PFSK-1 (cell line): Measurements from ENCODE around the gene SERPINB13.

ENCODE experiments used
- POLR2AphosphoS5 ChIP-seq: IDR thresholded peaks from 2 replicates; pipeline ENCODE4 v1.6.1; 2012; ENCODE audit warnings: low read depth, mild to moderate bottlenecking, control low read depth, low read length, moderate library complexity
- SIN3A ChIP-seq: IDR thresholded peaks from 2 replicates; pipeline ENCODE4 v1.6.1; 2012; ENCODE audit warnings: mild to moderate bottlenecking, low read length, moderate library complexity, borderline replicate concordance; ENCODE audit not compliant: insufficient read depth
- TF ChIP-seq, protein P1 (sequence below), 2 experiments: IDR thresholded peaks; 2 replicates each; pipeline versions ENCODE4 v1.6.1 to v1.8.0; 2011 to 2012; ENCODE audit warnings: low read depth in 2 of 2, low read length in 2 of 2, control low read depth in 1 of 2, inconsistent platforms in 1 of 2, mild to moderate bottlenecking in 1 of 2, moderate library complexity in 1 of 2; ENCODE audit not compliant: insufficient read depth in 1 of 2

DNA sequence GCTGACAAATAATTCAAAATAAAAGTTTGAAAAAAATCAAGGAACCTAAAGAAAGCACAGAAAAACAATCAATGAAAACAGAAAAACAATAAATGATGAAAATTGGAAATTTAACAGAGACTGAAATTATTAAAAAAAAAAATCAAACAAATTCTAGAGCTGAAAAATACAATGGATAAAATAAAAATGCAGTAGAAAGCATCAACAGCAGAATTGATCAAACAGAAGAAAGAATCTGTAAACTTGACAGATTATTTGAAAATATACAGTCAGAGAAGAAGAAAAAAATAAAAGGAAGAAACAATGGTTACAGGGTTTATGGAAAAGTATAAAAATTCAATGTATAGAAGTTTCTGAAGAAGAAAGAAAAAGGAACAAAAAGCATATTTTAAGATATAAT is 40.7 kb downstream of the SERPINB13 start:
- no peak for TF ChIP-seq POLR2AphosphoS5
- TF ChIP-seq, protein P1, sequence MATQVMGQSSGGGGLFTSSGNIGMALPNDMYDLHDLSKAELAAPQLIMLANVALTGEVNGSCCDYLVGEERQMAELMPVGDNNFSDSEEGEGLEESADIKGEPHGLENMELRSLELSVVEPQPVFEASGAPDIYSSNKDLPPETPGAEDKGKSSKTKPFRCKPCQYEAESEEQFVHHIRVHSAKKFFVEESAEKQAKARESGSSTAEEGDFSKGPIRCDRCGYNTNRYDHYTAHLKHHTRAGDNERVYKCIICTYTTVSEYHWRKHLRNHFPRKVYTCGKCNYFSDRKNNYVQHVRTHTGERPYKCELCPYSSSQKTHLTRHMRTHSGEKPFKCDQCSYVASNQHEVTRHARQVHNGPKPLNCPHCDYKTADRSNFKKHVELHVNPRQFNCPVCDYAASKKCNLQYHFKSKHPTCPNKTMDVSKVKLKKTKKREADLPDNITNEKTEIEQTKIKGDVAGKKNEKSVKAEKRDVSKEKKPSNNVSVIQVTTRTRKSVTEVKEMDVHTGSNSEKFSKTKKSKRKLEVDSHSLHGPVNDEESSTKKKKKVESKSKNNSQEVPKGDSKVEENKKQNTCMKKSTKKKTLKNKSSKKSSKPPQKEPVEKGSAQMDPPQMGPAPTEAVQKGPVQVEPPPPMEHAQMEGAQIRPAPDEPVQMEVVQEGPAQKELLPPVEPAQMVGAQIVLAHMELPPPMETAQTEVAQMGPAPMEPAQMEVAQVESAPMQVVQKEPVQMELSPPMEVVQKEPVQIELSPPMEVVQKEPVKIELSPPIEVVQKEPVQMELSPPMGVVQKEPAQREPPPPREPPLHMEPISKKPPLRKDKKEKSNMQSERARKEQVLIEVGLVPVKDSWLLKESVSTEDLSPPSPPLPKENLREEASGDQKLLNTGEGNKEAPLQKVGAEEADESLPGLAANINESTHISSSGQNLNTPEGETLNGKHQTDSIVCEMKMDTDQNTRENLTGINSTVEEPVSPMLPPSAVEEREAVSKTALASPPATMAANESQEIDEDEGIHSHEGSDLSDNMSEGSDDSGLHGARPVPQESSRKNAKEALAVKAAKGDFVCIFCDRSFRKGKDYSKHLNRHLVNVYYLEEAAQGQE (IDR thresholded peaks at IDR 0.05; ENCODE audit: insufficient read depth in 1 of 2, low read depth in 2 of 2, low read length in 2 of 2) = no peak
- no peak for TF ChIP-seq SIN3A
